ENCODE measurements around the gene SGPP2. TPM values are rescaled to one million over a fixed set of nuclear protein-coding genes. Genes with fewer than 3 reads are reported as not detected.

SGPP2 gene
- total RNA-seq, 2 experiments from 2014 or later, result not detected

DNA sequence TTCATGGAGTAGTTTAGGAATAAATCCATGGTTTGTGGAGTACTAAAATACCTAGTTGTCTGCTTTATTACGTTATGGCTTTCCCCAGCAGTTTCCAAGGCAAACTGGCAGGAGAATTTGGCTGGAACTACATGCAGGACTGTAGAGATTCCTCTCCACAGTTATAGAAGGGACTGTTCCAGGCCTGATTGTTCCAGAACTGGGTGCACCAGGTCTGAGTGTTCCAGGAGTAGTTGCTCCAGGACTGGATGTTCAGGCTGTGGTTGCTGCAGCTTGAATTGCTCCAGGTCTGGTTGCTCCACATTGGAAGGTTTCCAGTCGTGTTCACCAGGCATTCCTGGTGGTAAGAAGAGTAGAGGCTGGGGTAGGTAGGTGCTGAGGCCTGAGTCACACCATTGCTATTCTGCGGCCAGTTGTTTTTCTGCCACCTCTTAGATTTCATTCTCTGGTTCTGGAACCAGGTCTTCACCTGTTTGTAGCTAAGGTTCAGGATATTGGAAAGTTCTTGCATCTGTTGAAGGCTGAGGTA is 28.1 kb downstream of the SGPP2 start:
- no peak overlapping the region for H2AFZ ChIP-seq (ENCODE audit: low read length)
- CTCF ChIA-PET (ENCODE audit: unreplicated experiment), result no interaction called here
- no peaks in the 10 kb centered on the region for H3K36me3 ChIP-seq (ENCODE audit: insufficient read depth, low read length)
- no peaks in the 10 kb centered on the region for H3K79me2 ChIP-seq (ENCODE audit: insufficient read depth, low read depth, low read length)
- no peaks in the 10 kb centered on the region for H4K20me1 ChIP-seq (ENCODE audit: insufficient read depth, low read length)
- TF ChIP-seq EZH2phosphoT487 (IDR thresholded peaks at IDR 0.05; ENCODE audit: borderline replicate concordance, low read depth, low read length), result no peak
- H3K9me2 ChIP-seq (ENCODE audit: insufficient read depth, low read length), result no peaks in the 10 kb centered on the region
- H3K4me1 ChIP-seq (ENCODE audit: insufficient read depth, low read length, poor library complexity, severe bottlenecking), result no peaks in the 10 kb centered on the region
- no peak for DNase-seq (ENCODE audit: low spot score)
- no peak overlapping the region for H3K4me2 ChIP-seq (ENCODE audit: low read length)
- POLR2A ChIA-PET, result interaction anchor here (0.7 kb wide), 1 partner anchor 135 kb away, joined by 3 read pairs; no protein-coding TSS in a partner anchor
- no peaks in the 10 kb centered on the region for H3K9me3 ChIP-seq (ENCODE audit: low read length)
- no peak overlapping the region for H3K27ac ChIP-seq (ENCODE audit: low read depth, low read length, poor library complexity, severe bottlenecking)
- H3K4me3 ChIP-seq (ENCODE audit: low read depth, low read length, poor library complexity, severe bottlenecking), result no peak overlapping the region
- no TSS peak for BruUV-seq (replicated peaks)
- intact Hi-C loops (cut with micrococcal nuclease; ENCODE audit: unreplicated experiment), result no loop called here

DNA sequence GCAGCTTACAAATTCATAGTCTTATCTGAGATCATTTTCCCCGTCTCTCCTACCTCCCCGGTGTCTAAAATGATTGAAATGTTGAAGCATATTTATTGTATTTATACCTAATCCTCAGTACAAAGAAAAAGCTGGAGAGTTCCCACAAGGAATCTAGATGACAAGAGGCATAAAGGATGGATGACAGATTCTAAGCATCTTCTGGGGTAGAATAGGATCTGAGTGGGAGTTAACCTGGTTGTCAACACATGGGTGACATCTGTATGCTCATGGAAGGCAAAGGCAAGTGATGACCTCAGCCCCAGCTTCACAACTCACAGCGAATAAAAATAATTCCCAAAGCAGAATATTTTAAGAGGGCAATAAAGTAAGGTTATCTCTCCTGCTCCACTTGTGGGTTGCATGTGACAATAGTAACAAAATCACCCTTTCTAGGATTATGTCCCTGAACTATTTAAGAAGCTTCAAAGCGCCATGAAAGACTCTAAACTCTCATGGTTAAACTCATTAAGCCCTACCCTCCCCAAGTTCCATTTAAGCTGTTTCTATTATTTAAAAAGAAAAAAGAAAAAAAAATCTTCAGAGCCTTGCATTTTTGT is 32.2 kb downstream of the SGPP2 start:
- Histone ChIP-seq H3K36me3 (ENCODE audit: insufficient read depth, low read length) (no peaks in the 10 kb centered on the region), H3K9me3 (ENCODE audit: low read length) (no peaks in the 10 kb centered on the region), H3K4me2 (ENCODE audit: low read length) (no peak overlapping the region), H2AFZ (ENCODE audit: low read length) (no peak overlapping the region), H3K27ac (ENCODE audit: low read depth, low read length, poor library complexity, severe bottlenecking) (no peak overlapping the region), H3K79me2 (ENCODE audit: insufficient read depth, low read depth, low read length) (no peaks in the 10 kb centered on the region), H3K4me3 (ENCODE audit: low read depth, low read length, poor library complexity, severe bottlenecking) (no peak overlapping the region), H3K4me1 (ENCODE audit: insufficient read depth, low read length, poor library complexity, severe bottlenecking) (no peaks in the 10 kb centered on the region), H3K9me2 (ENCODE audit: insufficient read depth, low read length) (no peaks in the 10 kb centered on the region), H4K20me1 (ENCODE audit: insufficient read depth, low read length) (no peaks in the 10 kb centered on the region)
- POLR2A ChIA-PET, result interaction anchor here (1.0 kb wide), 1 partner anchor 86 kb away, joined by 3 read pairs; no protein-coding TSS in a partner anchor
- intact Hi-C loops (cut with micrococcal nuclease; ENCODE audit: unreplicated experiment), result no loop called here
- TF ChIP-seq, protein P1, sequence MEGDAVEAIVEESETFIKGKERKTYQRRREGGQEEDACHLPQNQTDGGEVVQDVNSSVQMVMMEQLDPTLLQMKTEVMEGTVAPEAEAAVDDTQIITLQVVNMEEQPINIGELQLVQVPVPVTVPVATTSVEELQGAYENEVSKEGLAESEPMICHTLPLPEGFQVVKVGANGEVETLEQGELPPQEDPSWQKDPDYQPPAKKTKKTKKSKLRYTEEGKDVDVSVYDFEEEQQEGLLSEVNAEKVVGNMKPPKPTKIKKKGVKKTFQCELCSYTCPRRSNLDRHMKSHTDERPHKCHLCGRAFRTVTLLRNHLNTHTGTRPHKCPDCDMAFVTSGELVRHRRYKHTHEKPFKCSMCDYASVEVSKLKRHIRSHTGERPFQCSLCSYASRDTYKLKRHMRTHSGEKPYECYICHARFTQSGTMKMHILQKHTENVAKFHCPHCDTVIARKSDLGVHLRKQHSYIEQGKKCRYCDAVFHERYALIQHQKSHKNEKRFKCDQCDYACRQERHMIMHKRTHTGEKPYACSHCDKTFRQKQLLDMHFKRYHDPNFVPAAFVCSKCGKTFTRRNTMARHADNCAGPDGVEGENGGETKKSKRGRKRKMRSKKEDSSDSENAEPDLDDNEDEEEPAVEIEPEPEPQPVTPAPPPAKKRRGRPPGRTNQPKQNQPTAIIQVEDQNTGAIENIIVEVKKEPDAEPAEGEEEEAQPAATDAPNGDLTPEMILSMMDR (conservative IDR thresholded peaks at IDR 0.05; ENCODE audit: low read length), result no peak
- TF ChIP-seq EZH2phosphoT487 (IDR thresholded peaks at IDR 0.05; ENCODE audit: borderline replicate concordance, low read depth, low read length), result no peak
- no peak for DNase-seq (ENCODE audit: low spot score)
- no TSS peak for BruUV-seq (replicated peaks)
- CTCF ChIA-PET (ENCODE audit: unreplicated experiment), result no interaction called here

DNA sequence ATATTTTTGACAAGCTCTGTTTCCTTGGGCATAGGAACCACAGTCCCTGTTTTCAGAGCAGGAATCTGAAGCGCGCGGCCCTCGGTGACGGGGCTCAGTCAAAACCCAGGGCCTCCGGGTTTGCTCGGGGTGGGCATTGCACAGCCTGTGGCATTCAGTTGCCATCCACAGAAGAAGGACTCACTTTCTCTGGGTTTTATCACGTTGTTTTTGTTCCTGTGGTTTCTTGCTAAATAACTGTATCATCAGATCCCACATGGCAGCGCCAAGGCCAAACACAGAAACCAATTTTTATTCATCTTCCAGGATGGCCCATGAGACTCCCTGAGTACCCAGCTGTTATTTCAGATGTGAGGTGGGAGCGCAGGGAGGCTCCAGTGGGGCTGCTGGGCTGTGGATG is 35.6 kb downstream of the SGPP2 start:
- DNase-seq (ENCODE audit: low spot score), result no peak
- BruUV-seq (replicated peaks), result no TSS peak
- intact Hi-C loops (cut with micrococcal nuclease; ENCODE audit: unreplicated experiment), result no loop called here

More for the DNA sequence above, 35.6 kb downstream of the SGPP2 start:
- H3K79me2 ChIP-seq (ENCODE audit: insufficient read depth, low read depth, low read length), result no peaks in the 10 kb centered on the region
- H3K4me3 ChIP-seq (ENCODE audit: low read depth, low read length, poor library complexity, severe bottlenecking), result no peak overlapping the region
- H3K9me3 ChIP-seq (ENCODE audit: low read length), result no peaks in the 10 kb centered on the region
- no peaks in the 10 kb centered on the region for H3K9me2 ChIP-seq (ENCODE audit: insufficient read depth, low read length)
- H2AFZ ChIP-seq (ENCODE audit: low read length), result no peak overlapping the region
- no peaks in the 10 kb centered on the region for H3K4me1 ChIP-seq (ENCODE audit: insufficient read depth, low read length, poor library complexity, severe bottlenecking)
- no peak overlapping the region for H3K4me2 ChIP-seq (ENCODE audit: low read length)
- ChIA-PET POLR2A (interaction anchor here (1.4 kb wide), 1 partner anchor 23 kb away, joined by 8 read pairs; no protein-coding TSS in a partner anchor), CTCF (ENCODE audit: unreplicated experiment) (no interaction called here)
- no peak for TF ChIP-seq EZH2phosphoT487 (IDR thresholded peaks at IDR 0.05; ENCODE audit: borderline replicate concordance, low read depth, low read length)
- TF ChIP-seq, protein P1 (conservative IDR thresholded peaks at IDR 0.05; ENCODE audit: low read length), result no peak
- no peaks in the 10 kb centered on the region for H4K20me1 ChIP-seq (ENCODE audit: insufficient read depth, low read length)
- no peak overlapping the region for H3K27ac ChIP-seq (ENCODE audit: low read depth, low read length, poor library complexity, severe bottlenecking)
- H3K36me3 ChIP-seq (ENCODE audit: insufficient read depth, low read length), result no peaks in the 10 kb centered on the region
